Esophagus squamous epithelium (tissue), 4 donors: ENCODE data around the gene GGT7.

Experiments used
- CTCF ChIP-seq, 6 experiments: fragments of 450-650 bp in 4 of 6; fragments of 200-600 bp in 2 of 6; sonication (generic) in 2 of 6; IDR thresholded peaks; one replicate each; pipeline ENCODE4 v1.5.1; 2016 to 2019; ENCODE audit warnings: antibody characterized with exemption in 6 of 6, mild to moderate bottlenecking in 4 of 6, moderate library complexity in 4 of 6
- POLR2A ChIP-seq, 4 donors: fragments of 450-650 bp; IDR thresholded peaks; one replicate each; pipeline ENCODE4 v1.6.1; 2017; ENCODE audit warnings: antibody characterized with exemption in 4 of 4, mild to moderate bottlenecking in 4 of 4, moderate library complexity in 3 of 4

- TF ChIP-seq CTCF (IDR thresholded peaks at IDR 0.05) = no peak
- TF ChIP-seq POLR2A (IDR thresholded peaks at IDR 0.05) = no peak
Measured at GRCh38 chr20:34894723-34895122, 22.1 kb upstream of the GGT7 start.
